ENCODE measurements around the gene FMN2.

Gene FMN2

DNA sequence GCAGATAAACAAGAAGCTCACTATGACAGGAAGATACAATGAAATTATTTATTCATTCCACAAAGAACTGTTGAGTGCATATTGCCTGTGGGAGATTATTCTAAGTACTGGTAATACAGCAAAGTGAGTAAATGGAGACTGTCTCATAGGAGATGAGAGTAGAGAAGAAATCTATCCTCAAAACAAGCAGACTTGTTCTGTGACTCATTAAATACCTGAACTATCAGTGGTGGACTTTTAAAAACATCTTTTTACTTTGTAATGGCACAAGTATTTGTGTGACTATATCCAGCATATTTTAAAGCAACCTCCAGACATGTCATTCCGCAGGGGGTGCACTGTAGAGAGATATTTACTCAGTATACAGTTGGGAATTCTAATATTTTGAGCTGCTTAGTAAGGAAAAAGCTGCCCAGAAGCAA, 259.2 kb downstream of the FMN2 start:
- ChIA-PET POLR2A (interaction anchor here (0.5 kb wide), 1 partner anchor 89 kb away, joined by 3 read pairs; no protein-coding TSS in a partner anchor), CTCF (interaction anchor here (0.9 to 1.0 kb wide), 2 partner anchors 19 to 375 kb away, joined by 3 read pairs; no protein-coding TSS in a partner anchor)
- Histone ChIP-seq H3K4me1 (ENCODE audit: control insufficient read depth, insufficient read depth, low read length) (no peaks in the 10 kb centered on the region), H3K4me3 (ENCODE audit: low read depth, low read length) (no peak overlapping the region), H3K9me3 (ENCODE audit: control insufficient read depth, insufficient read depth, low read depth, low read length) (no peaks in the 10 kb centered on the region), H3K27ac (ENCODE audit: extremely low read depth, low read depth, low read length) (no peak overlapping the region), H3K36me3 (ENCODE audit: control insufficient read depth in 2 of 2, insufficient read depth in 1 of 2, low read length in 2 of 2) (no peaks in the 10 kb centered on the region)
- TF ChIP-seq ZBTB21 (tag by site-specific recombination; IDR thresholded peaks at IDR 0.05) (no peak), ZNF26 (tag by site-specific recombination; IDR thresholded peaks at IDR 0.05) (no peak), ZNF76 (tag by site-specific recombination; IDR thresholded peaks at IDR 0.05; ENCODE audit: borderline replicate concordance, low read depth) (no peak), GFI1B (tag by site-specific recombination; IDR thresholded peaks at IDR 0.05) (no peak), YY1 (tag by site-specific recombination; IDR thresholded peaks at IDR 0.05) (no peak), GLI2 (tag by site-specific recombination; IDR thresholded peaks at IDR 0.05; ENCODE audit: borderline replicate concordance, low read depth) (no peak), ZNF555 (tag by site-specific recombination; conservative IDR thresholded peaks at IDR 0.05) (no peak), KLF9 (tag by site-specific recombination; IDR thresholded peaks at IDR 0.05; ENCODE audit: low read depth) (no peak), ZNF843 (tag by site-specific recombination; IDR thresholded peaks at IDR 0.05) (no peak), ZNF394 (tag by site-specific recombination; IDR thresholded peaks at IDR 0.05; ENCODE audit: borderline replicate concordance) (no peak), ZNF629 (tag by site-specific recombination; IDR thresholded peaks at IDR 0.05) (no peak), ZBTB11 (tag by site-specific recombination; conservative IDR thresholded peaks at IDR 0.05; ENCODE audit: low read depth) (no peak), ZNF202 (tag by site-specific recombination; IDR thresholded peaks at IDR 0.05; ENCODE audit: borderline replicate concordance) (no peak), KLF7 (tag by site-specific recombination; IDR thresholded peaks at IDR 0.05; ENCODE audit: borderline replicate concordance) (no peak)
- TF ChIP-seq, protein P1, sequence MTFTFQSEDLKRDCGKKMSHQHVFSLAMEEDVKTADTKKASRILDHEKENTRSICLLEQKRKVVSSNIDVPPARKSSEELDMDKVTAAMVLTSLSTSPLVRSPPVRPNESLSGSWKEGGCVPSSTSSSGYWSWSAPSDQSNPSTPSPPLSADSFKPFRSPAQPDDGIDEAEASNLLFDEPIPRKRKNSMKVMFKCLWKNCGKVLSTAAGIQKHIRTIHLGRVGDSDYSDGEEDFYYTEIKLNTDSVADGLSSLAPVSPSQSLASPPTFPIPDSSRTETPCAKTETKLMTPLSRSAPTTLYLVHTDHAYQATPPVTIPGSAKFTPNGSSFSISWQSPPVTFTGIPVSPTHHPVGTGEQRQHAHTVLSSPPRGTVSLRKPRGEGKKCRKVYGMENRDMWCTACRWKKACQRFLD (tag by site-specific recombination; IDR thresholded peaks at IDR 0.05) = no peak

DNA sequence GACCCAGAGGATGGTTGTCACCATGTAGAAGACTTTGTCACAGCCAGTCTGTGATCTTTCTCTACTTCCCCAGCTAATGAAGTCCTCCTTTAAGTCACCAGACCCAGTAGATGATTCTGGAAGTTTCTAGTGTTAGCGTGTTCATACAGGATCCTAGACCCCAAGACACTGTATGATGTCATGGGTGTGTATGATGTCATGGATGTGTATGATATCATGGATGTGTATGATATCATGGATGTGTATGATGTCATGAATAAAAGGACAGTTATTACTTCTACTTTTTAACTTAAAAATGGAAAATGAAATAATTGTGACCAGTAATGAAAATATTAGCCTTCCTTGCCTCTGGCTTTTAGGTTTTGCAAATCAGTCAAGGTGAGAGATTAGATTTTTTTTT, 260.0 kb downstream of the FMN2 start:
- Histone ChIP-seq H3K4me1 (ENCODE audit: control insufficient read depth, insufficient read depth, low read length) (no peaks in the 10 kb centered on the region), H3K4me3 (ENCODE audit: low read depth, low read length) (no peak overlapping the region), H3K27ac (ENCODE audit: extremely low read depth, low read depth, low read length) (no peak overlapping the region), H3K36me3 (ENCODE audit: control insufficient read depth in 2 of 2, insufficient read depth in 1 of 2, low read length in 2 of 2) (no peaks in the 10 kb centered on the region), H3K9me3 (ENCODE audit: control insufficient read depth, insufficient read depth, low read depth, low read length) (no peaks in the 10 kb centered on the region)
- CTCF ChIA-PET = interaction anchor here (0.9 to 1.0 kb wide), 2 partner anchors 11 to 19 kb away, joined by 3 read pairs; no protein-coding TSS in a partner anchor
- POLR2A ChIA-PET = interaction anchor here (0.5 kb wide), 1 partner anchor 89 kb away, joined by 3 read pairs; no protein-coding TSS in a partner anchor
- TF ChIP-seq ZNF664 (tag by site-specific recombination; IDR thresholded peaks at IDR 0.05) = no peak
- no peak for TF ChIP-seq ZNF24 (tag by site-specific recombination; IDR thresholded peaks at IDR 0.05)
- TF ChIP-seq ZNF10 (tag by site-specific recombination; IDR thresholded peaks at IDR 0.05) = no peak
- TF ChIP-seq ZNF555 (tag by site-specific recombination; conservative IDR thresholded peaks at IDR 0.05) = no peak
- TF ChIP-seq, protein P2, sequence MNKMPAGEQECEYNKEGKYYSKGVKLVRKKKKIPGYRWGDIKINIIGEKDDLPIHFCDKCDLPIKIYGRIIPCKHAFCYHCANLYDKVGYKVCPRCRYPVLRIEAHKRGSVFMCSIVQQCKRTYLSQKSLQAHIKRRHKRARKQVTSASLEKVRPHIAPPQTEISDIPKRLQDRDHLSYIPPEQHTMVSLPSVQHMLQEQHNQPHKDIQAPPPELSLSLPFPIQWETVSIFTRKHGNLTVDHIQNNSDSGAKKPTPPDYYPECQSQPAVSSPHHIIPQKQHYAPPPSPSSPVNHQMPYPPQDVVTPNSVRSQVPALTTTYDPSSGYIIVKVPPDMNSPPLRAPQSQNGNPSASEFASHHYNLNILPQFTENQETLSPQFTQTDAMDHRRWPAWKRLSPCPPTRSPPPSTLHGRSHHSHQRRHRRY (tag by site-specific recombination; IDR thresholded peaks at IDR 0.05) = no peak
- TF ChIP-seq TRIM28 (IDR thresholded peaks at IDR 0.05; ENCODE audit: borderline replicate concordance, low read length) = no peak
- TF ChIP-seq, protein P1 (tag by site-specific recombination; IDR thresholded peaks at IDR 0.05) = no peak
- TF ChIP-seq, protein P3, sequence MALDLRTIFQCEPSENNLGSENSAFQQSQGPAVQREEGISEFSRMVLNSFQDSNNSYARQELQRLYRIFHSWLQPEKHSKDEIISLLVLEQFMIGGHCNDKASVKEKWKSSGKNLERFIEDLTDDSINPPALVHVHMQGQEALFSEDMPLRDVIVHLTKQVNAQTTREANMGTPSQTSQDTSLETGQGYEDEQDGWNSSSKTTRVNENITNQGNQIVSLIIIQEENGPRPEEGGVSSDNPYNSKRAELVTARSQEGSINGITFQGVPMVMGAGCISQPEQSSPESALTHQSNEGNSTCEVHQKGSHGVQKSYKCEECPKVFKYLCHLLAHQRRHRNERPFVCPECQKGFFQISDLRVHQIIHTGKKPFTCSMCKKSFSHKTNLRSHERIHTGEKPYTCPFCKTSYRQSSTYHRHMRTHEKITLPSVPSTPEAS (tag by site-specific recombination; IDR thresholded peaks at IDR 0.05) = no peak
- no peak for TF ChIP-seq ZNF791 (tag by site-specific recombination; IDR thresholded peaks at IDR 0.05)
- TF ChIP-seq HOXA7 (CRISPR knock-in tag; IDR thresholded peaks at IDR 0.05; ENCODE audit: borderline replicate concordance) = no peak
